K562 (cell line): ENCODE results near the gene BAIAP3. TPM values are rescaled to one million over a fixed set of nuclear protein-coding genes. Genes with fewer than 3 reads are reported as not detected.

Experiments used
- COPS2 ChIP-seq: fragments of 450-650 bp; conservative IDR thresholded peaks from 2 replicates; pipeline ENCODE4 v1.6.1; 2016; ENCODE audit warnings: mild to moderate bottlenecking, moderate library complexity
- CREM ChIP-seq: IDR thresholded peaks from 2 replicates; pipeline ENCODE4 v1.6.1; 2014; ENCODE audit warnings: antibody characterized with exemption, low read depth
- ETV5 ChIP-seq: sonication (generic); formaldehyde crosslinking; IDR thresholded peaks from 2 replicates; pipeline ENCODE4 v1.4.0; 2020; ENCODE audit warnings: low read depth, mild to moderate bottlenecking, missing genetic modification reagents
- FIP1L1 ChIP-seq: fragments of 200-400 bp; formaldehyde crosslinking; IDR thresholded peaks from 2 replicates; pipeline ENCODE4 v1.6.1; 2018; ENCODE audit warnings: mild to moderate bottlenecking, low read depth, low read length; ENCODE audit not compliant: poor library complexity, severe bottlenecking
- FOXJ2 ChIP-seq: fragments of 200-800 bp; sonication (Bioruptor generic); IDR thresholded peaks from 2 replicates; pipeline ENCODE4 v1.6.1; 2016; ENCODE audit warnings: missing genetic modification characterization, missing compliant biosample characterization
- FOXP1 ChIP-seq: sonication (generic); formaldehyde crosslinking; IDR thresholded peaks from 2 replicates; pipeline ENCODE4 v1.8.0; 2022; ENCODE audit warnings: mild to moderate bottlenecking, missing genetic modification reagents
- GABPB2 ChIP-seq: fragments of 250-450 bp; sonication (Bioruptor Pico); conservative IDR thresholded peaks from 2 replicates; pipeline ENCODE4 v1.5.1; 2021; ENCODE audit warnings: mild to moderate bottlenecking
- JUND ChIP-seq, 2 experiments: IDR thresholded peaks; 2 replicates in 1 of 2; 3 replicates in 1 of 2; pipeline ENCODE4 v1.6.1; 2011; ENCODE audit warnings: borderline replicate concordance in 2 of 2, low read depth in 2 of 2, low read length in 2 of 2, improper control_type of control experiment in 1 of 2, missing biosample characterization in 1 of 2, missing genetic modification characterization in 1 of 2, missing genetic modification reagents in 1 of 2
- SMC3 ChIP-seq: conservative IDR thresholded peaks from 2 replicates; pipeline ENCODE4 v1.6.1; 2011; ENCODE audit warnings: low read depth, low read length, improper control_type of control experiment; ENCODE audit not compliant: insufficient read depth
- SNIP1 ChIP-seq: fragments of 450-650 bp; IDR thresholded peaks from 2 replicates; pipeline ENCODE4 v1.7.1; 2017; ENCODE audit warnings: low read depth, mild to moderate bottlenecking
- STAG1 ChIP-seq: sonication (generic); formaldehyde crosslinking; IDR thresholded peaks from 2 replicates; pipeline ENCODE4 v1.5.0; 2020; ENCODE audit warnings: missing genetic modification reagents, borderline replicate concordance
- TEAD1 ChIP-seq, 2 experiments: fragments of 450-650 bp in 1 of 2; sonication (generic) in 1 of 2; formaldehyde crosslinking; IDR thresholded peaks; 2 replicates each; pipeline versions ENCODE4 v1.4.0 to v1.8.0; 2020 to 2022; ENCODE audit warnings: mild to moderate bottlenecking in 2 of 2, missing genetic modification reagents in 1 of 2
- YY1 ChIP-seq, 3 experiments: IDR thresholded peaks; 2 replicates each; pipeline ENCODE4 v1.6.1; 2011; ENCODE audit warnings: low read length in 2 of 3, mild to moderate bottlenecking in 2 of 3, moderate library complexity in 2 of 3, borderline replicate concordance in 1 of 3, control low read depth in 1 of 3, low read depth in 1 of 3; ENCODE audit not compliant: insufficient read depth in 3 of 3, insufficient replicate concordance in 2 of 3, control insufficient read depth in 1 of 3, insufficient read length in 1 of 3; ENCODE audit errors: extremely low read depth in 1 of 3
- ZNF175 ChIP-seq: fragments of 200-800 bp; sonication (Bioruptor generic); IDR thresholded peaks from 2 replicates; pipeline ENCODE4 v1.6.1; 2016; ENCODE audit warnings: low read depth, mild to moderate bottlenecking, missing genetic modification characterization, missing compliant biosample characterization
- polyA plus RNA-seq, 8 experiments: library from polyadenylated mRNA; depleted of rRNA in 4 of 8; stranded (reverse) in 5 of 8; unstranded in 3 of 8; fragments of >200 nt; fragmentation: Nextera tagmentation in 2 of 8; fragmentation: Illumina TruSeq in 1 of 8; extraction: Ambion mirVana in 2 of 8; extraction: Trizol in 1 of 8; gene quantifications; 2 replicates each; pipeline versions ENCODE4 v1.2.1 to v1.2.3, GENCODE V29; 2011 to 2014; ENCODE audit warnings: inconsistent platforms in 1 of 8, missing spikeins in 1 of 8
- total RNA-seq, 7 experiments: library from RNA; depleted of rRNA in 6 of 7; stranded (reverse); fragments of >200 nt in 6 of 7; fragmentation: Illumina TruSeq in 2 of 7; extraction: Trizol in 2 of 7; gene quantifications; 2 replicates each; pipeline versions ENCODE4 v1.2.1 to v1.2.3, GENCODE V29; 2011 to 2021; ENCODE audit warnings: low replicate concordance in 1 of 7
- TF ChIP-seq, protein P1 (sequence below): IDR thresholded peaks from 2 replicates; pipeline ENCODE4 v1.6.1; 2011; ENCODE audit warnings: borderline replicate concordance, low read depth, mild to moderate bottlenecking, moderate library complexity, low read length; ENCODE audit not compliant: insufficient read depth, poor library complexity, severe bottlenecking
- TF ChIP-seq, protein P2 (sequence below): sonication (generic); formaldehyde crosslinking; IDR thresholded peaks from 2 replicates; pipeline ENCODE4 v1.8.0; 2022; ENCODE audit warnings: mild to moderate bottlenecking, low read depth, missing genetic modification reagents
- TF ChIP-seq, protein P3 (sequence below): fragments of 450-650 bp; formaldehyde crosslinking; IDR thresholded peaks from 2 replicates; pipeline ENCODE4 v1.4.0; 2020; ENCODE audit warnings: mild to moderate bottlenecking
- TF ChIP-seq, protein P4 (sequence below): fragments of 450-650 bp; formaldehyde crosslinking; IDR thresholded peaks from 2 replicates; pipeline ENCODE4 v1.4.0; 2020; ENCODE audit warnings: mild to moderate bottlenecking, moderate library complexity

BAIAP3 gene
- total and polyA plus RNA-seq, 9 of the 15 experiments (the other 6 are each of a cell fraction or from before 2014, with no cell fraction given) = 0.03 to 4.5 (median 0.57) TPM; not detected in 1

DNA sequence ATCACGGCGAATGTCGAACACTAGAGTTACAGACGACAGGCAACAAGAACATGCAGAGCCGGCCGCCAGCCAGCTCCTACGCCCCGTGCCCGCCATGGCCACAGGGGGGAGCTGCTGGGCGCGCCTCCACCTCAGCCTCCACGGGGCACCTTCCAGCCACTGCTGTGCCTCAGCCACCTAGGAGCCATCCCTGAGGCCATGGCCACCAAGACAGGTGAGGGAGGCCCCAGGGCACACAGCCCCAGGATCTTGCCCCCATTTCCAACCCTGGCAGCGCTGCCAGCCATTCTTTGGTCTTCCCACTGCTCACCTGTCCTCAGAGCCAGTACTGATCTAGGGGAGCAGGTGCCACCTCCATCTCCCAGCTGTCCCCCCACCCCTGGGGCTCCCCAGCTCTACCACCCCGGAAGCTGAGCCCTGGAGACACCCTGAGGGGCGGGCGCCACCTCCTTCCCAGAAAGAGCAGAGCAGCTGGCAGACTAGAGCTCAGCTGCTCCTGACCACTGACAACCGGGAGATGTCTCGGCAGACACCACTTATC lies 30.1 kb downstream of the BAIAP3 start (continued):
- TF ChIP-seq, protein P1, sequence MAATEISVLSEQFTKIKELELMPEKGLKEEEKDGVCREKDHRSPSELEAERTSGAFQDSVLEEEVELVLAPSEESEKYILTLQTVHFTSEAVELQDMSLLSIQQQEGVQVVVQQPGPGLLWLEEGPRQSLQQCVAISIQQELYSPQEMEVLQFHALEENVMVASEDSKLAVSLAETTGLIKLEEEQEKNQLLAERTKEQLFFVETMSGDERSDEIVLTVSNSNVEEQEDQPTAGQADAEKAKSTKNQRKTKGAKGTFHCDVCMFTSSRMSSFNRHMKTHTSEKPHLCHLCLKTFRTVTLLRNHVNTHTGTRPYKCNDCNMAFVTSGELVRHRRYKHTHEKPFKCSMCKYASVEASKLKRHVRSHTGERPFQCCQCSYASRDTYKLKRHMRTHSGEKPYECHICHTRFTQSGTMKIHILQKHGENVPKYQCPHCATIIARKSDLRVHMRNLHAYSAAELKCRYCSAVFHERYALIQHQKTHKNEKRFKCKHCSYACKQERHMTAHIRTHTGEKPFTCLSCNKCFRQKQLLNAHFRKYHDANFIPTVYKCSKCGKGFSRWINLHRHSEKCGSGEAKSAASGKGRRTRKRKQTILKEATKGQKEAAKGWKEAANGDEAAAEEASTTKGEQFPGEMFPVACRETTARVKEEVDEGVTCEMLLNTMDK = peak; percentile 59
- 0 out of 2 replicates have a peak, but pooled peaks have one; percentile 45 for TF ChIP-seq GABPB2 (CRISPR knock-in tag)
- peak; percentile 50; the same call in 1 of the 2 replicates for TF ChIP-seq STAG1 (CRISPR knock-in tag)
- TF ChIP-seq FIP1L1 = no peak
- no peak for TF ChIP-seq FOXP1 (CRISPR knock-in tag)
- no peak for TF ChIP-seq ZNF175 (CRISPR knock-in tag)
- TF ChIP-seq, protein P2, sequence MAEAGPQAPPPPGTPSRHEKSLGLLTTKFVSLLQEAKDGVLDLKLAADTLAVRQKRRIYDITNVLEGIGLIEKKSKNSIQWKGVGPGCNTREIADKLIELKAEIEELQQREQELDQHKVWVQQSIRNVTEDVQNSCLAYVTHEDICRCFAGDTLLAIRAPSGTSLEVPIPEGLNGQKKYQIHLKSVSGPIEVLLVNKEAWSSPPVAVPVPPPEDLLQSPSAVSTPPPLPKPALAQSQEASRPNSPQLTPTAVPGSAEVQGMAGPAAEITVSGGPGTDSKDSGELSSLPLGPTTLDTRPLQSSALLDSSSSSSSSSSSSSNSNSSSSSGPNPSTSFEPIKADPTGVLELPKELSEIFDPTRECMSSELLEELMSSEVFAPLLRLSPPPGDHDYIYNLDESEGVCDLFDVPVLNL (CRISPR knock-in tag) = no peak
- TF ChIP-seq, protein P3, sequence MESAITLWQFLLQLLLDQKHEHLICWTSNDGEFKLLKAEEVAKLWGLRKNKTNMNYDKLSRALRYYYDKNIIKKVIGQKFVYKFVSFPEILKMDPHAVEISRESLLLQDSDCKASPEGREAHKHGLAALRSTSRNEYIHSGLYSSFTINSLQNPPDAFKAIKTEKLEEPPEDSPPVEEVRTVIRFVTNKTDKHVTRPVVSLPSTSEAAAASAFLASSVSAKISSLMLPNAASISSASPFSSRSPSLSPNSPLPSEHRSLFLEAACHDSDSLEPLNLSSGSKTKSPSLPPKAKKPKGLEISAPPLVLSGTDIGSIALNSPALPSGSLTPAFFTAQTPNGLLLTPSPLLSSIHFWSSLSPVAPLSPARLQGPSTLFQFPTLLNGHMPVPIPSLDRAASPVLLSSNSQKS = no peak
- no peak for TF ChIP-seq SNIP1
- 0 out of 2 replicates have a peak, but pooled peaks have one; percentile 27 for TF ChIP-seq JUND (IDR thresholded peaks at IDR 0.05; ENCODE audit: borderline replicate concordance, low read depth, low read length)
- no peak for TF ChIP-seq JUND (tag; IDR thresholded peaks at IDR 0.05; ENCODE audit: borderline replicate concordance, low read depth, low read length)
- TF ChIP-seq SMC3 = peak; percentile 89
- no peak for TF ChIP-seq TEAD1 (CRISPR knock-in tag; IDR thresholded peaks at IDR 0.05)
- TF ChIP-seq, protein P4, sequence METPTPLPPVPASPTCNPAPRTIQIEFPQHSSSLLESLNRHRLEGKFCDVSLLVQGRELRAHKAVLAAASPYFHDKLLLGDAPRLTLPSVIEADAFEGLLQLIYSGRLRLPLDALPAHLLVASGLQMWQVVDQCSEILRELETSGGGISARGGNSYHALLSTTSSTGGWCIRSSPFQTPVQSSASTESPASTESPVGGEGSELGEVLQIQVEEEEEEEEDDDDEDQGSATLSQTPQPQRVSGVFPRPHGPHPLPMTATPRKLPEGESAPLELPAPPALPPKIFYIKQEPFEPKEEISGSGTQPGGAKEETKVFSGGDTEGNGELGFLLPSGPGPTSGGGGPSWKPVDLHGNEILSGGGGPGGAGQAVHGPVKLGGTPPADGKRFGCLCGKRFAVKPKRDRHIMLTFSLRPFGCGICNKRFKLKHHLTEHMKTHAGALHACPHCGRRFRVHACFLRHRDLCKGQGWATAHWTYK = peak; percentile 24; the same call in 1 of the 2 replicates
- TF ChIP-seq COPS2 = no peak
- TF ChIP-seq YY1 (IDR thresholded peaks at IDR 0.05; ENCODE audit: borderline replicate concordance in 1 of 3, control insufficient read depth in 1 of 3, extremely low read depth in 1 of 3, insufficient read depth in 3 of 3, insufficient read length in 1 of 3, insufficient replicate concordance in 2 of 3, low read depth in 1 of 3, low read length in 2 of 3) = peak; percentile 10 to 52 (median 47)
- TF ChIP-seq CREM = peak; percentile 72
- 0 out of 2 replicates have a peak, but pooled peaks have one; percentile 24 for TF ChIP-seq ETV5 (CRISPR knock-in tag)
- TF ChIP-seq FOXJ2 (tag) = no peak
